SK-N-SH (cell line): ENCODE results near the gene SPRED2.

Experiments
- CTCF ChIP-seq: fragments of 200-600 bp; sonication (generic); IDR thresholded peaks from 2 replicates; pipeline ENCODE4 v1.6.1; 2017; ENCODE audit warnings: antibody characterized with exemption, mild to moderate bottlenecking, moderate library complexity
- EZH2phosphoT487 ChIP-seq: fragments of 200-600 bp; sonication (generic); IDR thresholded peaks from 2 replicates; pipeline ENCODE4 v1.6.1; 2017; ENCODE audit warnings: low read depth, mixed run types, mild to moderate bottlenecking, antibody characterized with exemption, moderate library complexity, borderline replicate concordance
- GABPA ChIP-seq: IDR thresholded peaks from 2 replicates; pipeline ENCODE4 v1.4.0; 2012; ENCODE audit warnings: low read depth, mild to moderate bottlenecking
- NFIC ChIP-seq: IDR thresholded peaks from 2 replicates; pipeline ENCODE4 v1.4.0; 2012; ENCODE audit warnings: borderline replicate concordance
- POLR2AphosphoS5 ChIP-seq: IDR thresholded peaks from 2 replicates; pipeline ENCODE4 v1.6.1; 2012; ENCODE audit warnings: low read depth, low read length
- RFX5 ChIP-seq: IDR thresholded peaks from 2 replicates; pipeline ENCODE4 v1.6.1; 2012; ENCODE audit warnings: mild to moderate bottlenecking, improper control_type of control experiment, low read length
- SIN3A ChIP-seq: IDR thresholded peaks from 2 replicates; pipeline ENCODE4 v1.6.1; 2012; ENCODE audit warnings: low read depth, mild to moderate bottlenecking, low read length, moderate library complexity, borderline replicate concordance
- TCF12 ChIP-seq: IDR thresholded peaks from 2 replicates; pipeline ENCODE4 v1.4.0; 2012
- TF ChIP-seq, protein P1 (sequence below): IDR thresholded peaks from 2 replicates; pipeline ENCODE4 v1.4.0; 2012; ENCODE audit warnings: low read depth

GRCh38 chr2:65369574-65369973, 62.8 kb downstream of the SPRED2 start:
- TF ChIP-seq RFX5, result no peak
- TF ChIP-seq CTCF, result no peak
- TF ChIP-seq GABPA, result no peak
- TF ChIP-seq TCF12, result no peak
- no peak for TF ChIP-seq EZH2phosphoT487
- TF ChIP-seq SIN3A, result no peak
- TF ChIP-seq POLR2AphosphoS5, result no peak
- TF ChIP-seq NFIC, result no peak
- TF ChIP-seq, protein P1, sequence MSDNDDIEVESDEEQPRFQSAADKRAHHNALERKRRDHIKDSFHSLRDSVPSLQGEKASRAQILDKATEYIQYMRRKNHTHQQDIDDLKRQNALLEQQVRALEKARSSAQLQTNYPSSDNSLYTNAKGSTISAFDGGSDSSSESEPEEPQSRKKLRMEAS, result no peak
